Tibial nerve (tissue), 3 donors: ENCODE results near the gene COBL.

ENCODE experiments used
- POLR2A ChIP-seq, 2 donors: fragments of 450-650 bp; IDR thresholded peaks; one replicate each; pipeline ENCODE4 v1.6.1; 2017; ENCODE audit warnings: antibody characterized with exemption in 2 of 2, mild to moderate bottlenecking in 2 of 2, moderate library complexity in 2 of 2
- TF ChIP-seq, protein P1 (sequence below), 5 experiments: fragments of 200-600 bp in 3 of 5; fragments of 450-650 bp in 2 of 5; sonication (generic) in 3 of 5; IDR thresholded peaks; one replicate each; pipeline ENCODE4 v1.5.1; 2016 to 2019; ENCODE audit warnings: antibody characterized with exemption in 5 of 5, mild to moderate bottlenecking in 3 of 5, moderate library complexity in 2 of 5

DNA sequence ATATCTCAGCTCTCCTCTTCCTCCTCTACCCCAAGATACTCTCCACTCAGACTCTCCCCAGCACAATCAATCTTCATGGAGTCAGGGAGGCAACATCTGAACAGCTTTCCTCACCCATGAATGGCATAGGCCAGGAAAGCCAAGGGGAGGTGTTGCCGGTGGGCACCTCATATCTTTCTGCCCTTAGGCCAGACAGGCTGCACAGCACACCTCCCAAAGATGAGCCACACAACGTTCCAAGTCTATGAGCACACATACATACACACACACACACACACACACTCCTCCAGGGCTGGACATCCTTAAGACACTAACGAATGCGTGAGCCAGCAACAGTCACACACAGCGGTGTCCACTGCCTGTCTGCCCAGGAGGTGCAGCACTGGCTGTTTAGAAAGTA, 17.7 kb downstream of the COBL start:
- TF ChIP-seq, protein P1, sequence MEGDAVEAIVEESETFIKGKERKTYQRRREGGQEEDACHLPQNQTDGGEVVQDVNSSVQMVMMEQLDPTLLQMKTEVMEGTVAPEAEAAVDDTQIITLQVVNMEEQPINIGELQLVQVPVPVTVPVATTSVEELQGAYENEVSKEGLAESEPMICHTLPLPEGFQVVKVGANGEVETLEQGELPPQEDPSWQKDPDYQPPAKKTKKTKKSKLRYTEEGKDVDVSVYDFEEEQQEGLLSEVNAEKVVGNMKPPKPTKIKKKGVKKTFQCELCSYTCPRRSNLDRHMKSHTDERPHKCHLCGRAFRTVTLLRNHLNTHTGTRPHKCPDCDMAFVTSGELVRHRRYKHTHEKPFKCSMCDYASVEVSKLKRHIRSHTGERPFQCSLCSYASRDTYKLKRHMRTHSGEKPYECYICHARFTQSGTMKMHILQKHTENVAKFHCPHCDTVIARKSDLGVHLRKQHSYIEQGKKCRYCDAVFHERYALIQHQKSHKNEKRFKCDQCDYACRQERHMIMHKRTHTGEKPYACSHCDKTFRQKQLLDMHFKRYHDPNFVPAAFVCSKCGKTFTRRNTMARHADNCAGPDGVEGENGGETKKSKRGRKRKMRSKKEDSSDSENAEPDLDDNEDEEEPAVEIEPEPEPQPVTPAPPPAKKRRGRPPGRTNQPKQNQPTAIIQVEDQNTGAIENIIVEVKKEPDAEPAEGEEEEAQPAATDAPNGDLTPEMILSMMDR (IDR thresholded peaks at IDR 0.05), result no peak
- TF ChIP-seq POLR2A (IDR thresholded peaks at IDR 0.05), result no peak
